Fibroblast of skin of left biceps (primary cell): ENCODE data around the gene GRIN1.

ENCODE experiments used
- DNase-seq, 2 experiments: peaks; one replicate each; pipeline ENCODE4 v3.0.0-alpha.2; 2013; ENCODE audit warnings: low read depth in 2 of 2

Gene GRIN1

GRCh38 chr9:137164370-137165249 lies 25.7 kb downstream of the GRIN1 start:
- no peak for DNase-seq

- DNase-seq = no peak
These were observed 26.4 kb downstream of the GRIN1 start for GRCh38 chr9:137165250-137165836.

- DNase-seq = no peak
These were observed 27.7 kb downstream of the GRIN1 start for GRCh38 chr9:137166380-137167229.

- DNase-seq = no peak
These were observed 28.4 kb downstream of the GRIN1 start for GRCh38 chr9:137167277-137167746.

- no peak for DNase-seq
These were observed 29.0 kb downstream of the GRIN1 start for GRCh38 chr9:137167747-137168572.

GRCh38 chr9:137168573-137168903 lies 29.6 kb downstream of the GRIN1 start:
- no peak for DNase-seq

GRCh38 chr9:137168904-137169856 lies 30.2 kb downstream of the GRIN1 start:
- no peak for DNase-seq

GRCh38 chr9:137169896-137170358 lies 31.0 kb downstream of the GRIN1 start, which contains the start of gene LRRC26:
TSS of gene LRRC26 (minus strand) at chr9:137170051. CDS start at chr9:137169943, 108 bp downstream.
- DNase-seq = no peak

- DNase-seq = no peak
These were observed 31.7 kb downstream of the GRIN1 start for GRCh38 chr9:137170486-137171148.

- DNase-seq = no peak
These were observed 32.4 kb downstream of the GRIN1 start for GRCh38 chr9:137171149-137171900.

GRCh38 chr9:137172901-137173795 lies 34.2 kb downstream of the GRIN1 start:
- no peak for DNase-seq

- no peak for DNase-seq
These were observed 35.1 kb downstream of the GRIN1 start for GRCh38 chr9:137173796-137174664.

- no peak for DNase-seq
These were observed 35.9 kb downstream of the GRIN1 start for GRCh38 chr9:137174722-137175293.

- DNase-seq = no peak
These were observed 36.5 kb downstream of the GRIN1 start for GRCh38 chr9:137175345-137175961.

GRCh38 chr9:137176302-137177182 lies 37.6 kb downstream of the GRIN1 start:
- DNase-seq = no peak
